RWPE2 (cell line): Measurements from ENCODE around the gene GRAMD1B.

Experiments used
- ATAC-seq: fragments of 200-7000 bp; cut with Tn5 transposase; 3 replicates; pipeline ENCODE4 v1.9.1; 2021; ENCODE audit warnings: low read depth
- DNase-seq: peaks from one replicate; pipeline ENCODE4 v3.0.0-alpha.2; 2020; ENCODE audit warnings: low spot score
- H3K27ac ChIP-seq: fragments of 450-650 bp; 2 replicates; pipeline ENCODE4 v1.5.1; 2017; ENCODE audit warnings: mild to moderate bottlenecking; ENCODE audit not compliant: poor library complexity, severe bottlenecking
- H3K27me3 ChIP-seq: fragments of 250-450 bp; sonication (Bioruptor Pico); 2 replicates; pipeline ENCODE4 v1.5.1; 2021; ENCODE audit warnings: mild to moderate bottlenecking, moderate library complexity; ENCODE audit not compliant: insufficient read depth, poor library complexity, severe bottlenecking
- H3K36me3 ChIP-seq: fragments of 250-450 bp; sonication (Bioruptor Pico); 2 replicates; pipeline ENCODE4 v1.5.1; 2020; ENCODE audit warnings: low read depth, mild to moderate bottlenecking, moderate library complexity
- H3K4me1 ChIP-seq: fragments of 250-450 bp; sonication (Bioruptor Pico); 2 replicates; pipeline ENCODE4 v1.5.1; 2021; ENCODE audit warnings: mild to moderate bottlenecking, moderate library complexity; ENCODE audit not compliant: insufficient read depth, poor library complexity, severe bottlenecking
- H3K4me3 ChIP-seq: fragments of 250-450 bp; sonication (Bioruptor Pico); 2 replicates; pipeline ENCODE4 v1.5.1; 2021; ENCODE audit warnings: mild to moderate bottlenecking, moderate library complexity; ENCODE audit not compliant: severe bottlenecking
- H3K9me3 ChIP-seq: fragments of 250-450 bp; sonication (Bioruptor Pico); 2 replicates; pipeline ENCODE4 v1.5.1; 2021; ENCODE audit warnings: mild to moderate bottlenecking, moderate library complexity; ENCODE audit not compliant: severe bottlenecking
- CTCF ChIP-seq: fragments of 450-650 bp; IDR thresholded peaks from one replicate; pipeline ENCODE4 v1.5.1; 2017; ENCODE audit warnings: mild to moderate bottlenecking, moderate library complexity; ENCODE audit not compliant: poor library complexity, severe bottlenecking

Gene GRAMD1B

GRCh38 chr11:123665306-123665705 lies 235.2 kb downstream of the GRAMD1B start:
- no peaks in the 10 kb centered on the region for H3K36me3 ChIP-seq
- H3K4me1 ChIP-seq, result no peaks in the 10 kb centered on the region
- H3K27me3 ChIP-seq, result no peaks in the 10 kb centered on the region
- H3K9me3 ChIP-seq, result no peaks in the 10 kb centered on the region
- no peak for TF ChIP-seq CTCF
- H3K27ac ChIP-seq, result no peak overlapping the region
- ATAC-seq, result no peak
- no peak for DNase-seq
- H3K4me3 ChIP-seq, result no peak overlapping the region

- Histone ChIP-seq H3K4me1 (no peaks in the 10 kb centered on the region), H3K27me3 (no peaks in the 10 kb centered on the region), H3K36me3 (no peaks in the 10 kb centered on the region), H3K4me3 (no peak overlapping the region), H3K27ac (no peak overlapping the region), H3K9me3 (no peaks in the 10 kb centered on the region)
- ATAC-seq (no peak), DNase-seq (no peak)
- no peak for TF ChIP-seq CTCF
Observed at GRCh38 chr11:123670081-123670480, 240.0 kb downstream of the GRAMD1B start.

GRCh38 chr11:123671534-123671933 lies 241.5 kb downstream of the GRAMD1B start:
- no peak overlapping the region for H3K4me3 ChIP-seq
- ATAC-seq (no peak), DNase-seq (no peak)
- H3K36me3 ChIP-seq, result no peaks in the 10 kb centered on the region
- H3K27ac ChIP-seq, result no peak overlapping the region
- no peaks in the 10 kb centered on the region for H3K4me1 ChIP-seq
- no peaks in the 10 kb centered on the region for H3K27me3 ChIP-seq
- H3K9me3 ChIP-seq, result no peaks in the 10 kb centered on the region
- TF ChIP-seq CTCF, result no peak

- Histone ChIP-seq H3K4me3 (no peak overlapping the region), H3K4me1 (no peaks in the 10 kb centered on the region), H3K36me3 (no peaks in the 10 kb centered on the region), H3K27me3 (no peaks in the 10 kb centered on the region), H3K9me3 (no peaks in the 10 kb centered on the region), H3K27ac (no peak overlapping the region)
- no peak for TF ChIP-seq CTCF
- ATAC-seq (no peak), DNase-seq (no peak)
Observed at GRCh38 chr11:123672568-123672967, 242.5 kb downstream of the GRAMD1B start.

GRCh38 chr11:123674297-123674696 lies 244.2 kb downstream of the GRAMD1B start:
- Histone ChIP-seq H3K4me1 (no peaks in the 10 kb centered on the region), H3K36me3 (no peaks in the 10 kb centered on the region), H3K27me3 (no peaks in the 10 kb centered on the region), H3K4me3 (no peak overlapping the region), H3K27ac (no peak overlapping the region), H3K9me3 (no peaks in the 10 kb centered on the region)
- no peak for TF ChIP-seq CTCF
- DNase-seq, result no peak
- ATAC-seq, result peak; percentile 88
